ENCODE measurements around the gene PTBP2. TPM values are rescaled to one million over a fixed set of nuclear protein-coding genes. Genes with fewer than 3 reads are reported as not detected.

PTBP2 gene
- total and polyA plus RNA-seq, 2 of the 8 experiments (the other 6 are each of a cell fraction or from before 2014, with no cell fraction given) = 24.2 to 61.7 TPM

DNA sequence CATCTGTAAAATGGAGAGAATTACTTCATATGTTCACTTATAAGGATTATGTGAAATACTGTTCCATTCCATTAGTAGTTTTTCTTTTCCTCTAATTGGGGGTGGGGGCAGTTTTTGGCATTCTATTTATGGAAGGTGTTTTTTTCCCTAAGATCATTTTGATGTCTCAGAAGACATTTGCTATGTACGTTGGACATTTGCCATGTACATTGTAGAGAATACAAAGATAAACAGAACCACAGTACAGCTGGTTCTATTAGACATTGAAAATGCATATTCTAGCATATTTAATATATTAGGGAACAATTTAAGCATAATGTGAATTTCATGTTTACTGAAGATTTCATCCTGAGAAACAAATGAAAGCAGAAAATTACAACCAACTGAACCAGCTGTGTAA is 98.5 kb downstream of the PTBP2 start (continued):
- TF ChIP-seq, protein P1, sequence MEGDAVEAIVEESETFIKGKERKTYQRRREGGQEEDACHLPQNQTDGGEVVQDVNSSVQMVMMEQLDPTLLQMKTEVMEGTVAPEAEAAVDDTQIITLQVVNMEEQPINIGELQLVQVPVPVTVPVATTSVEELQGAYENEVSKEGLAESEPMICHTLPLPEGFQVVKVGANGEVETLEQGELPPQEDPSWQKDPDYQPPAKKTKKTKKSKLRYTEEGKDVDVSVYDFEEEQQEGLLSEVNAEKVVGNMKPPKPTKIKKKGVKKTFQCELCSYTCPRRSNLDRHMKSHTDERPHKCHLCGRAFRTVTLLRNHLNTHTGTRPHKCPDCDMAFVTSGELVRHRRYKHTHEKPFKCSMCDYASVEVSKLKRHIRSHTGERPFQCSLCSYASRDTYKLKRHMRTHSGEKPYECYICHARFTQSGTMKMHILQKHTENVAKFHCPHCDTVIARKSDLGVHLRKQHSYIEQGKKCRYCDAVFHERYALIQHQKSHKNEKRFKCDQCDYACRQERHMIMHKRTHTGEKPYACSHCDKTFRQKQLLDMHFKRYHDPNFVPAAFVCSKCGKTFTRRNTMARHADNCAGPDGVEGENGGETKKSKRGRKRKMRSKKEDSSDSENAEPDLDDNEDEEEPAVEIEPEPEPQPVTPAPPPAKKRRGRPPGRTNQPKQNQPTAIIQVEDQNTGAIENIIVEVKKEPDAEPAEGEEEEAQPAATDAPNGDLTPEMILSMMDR (IDR thresholded peaks at IDR 0.05; ENCODE audit: control extremely low read depth in 1 of 3, insufficient read depth in 1 of 3, low read depth in 1 of 3, low read length in 3 of 3) = no peak
- no peak for TF ChIP-seq CEBPB (IDR thresholded peaks at IDR 0.05; ENCODE audit: low read depth, low read length)
- TF ChIP-seq ASH2L (IDR thresholded peaks at IDR 0.05; ENCODE audit: low read length) = no peak

All from H1 (cell line).